Transverse colon (tissue), 4 donors: ENCODE data around the gene HNRNPA1L2. TPM values are rescaled to one million over a fixed set of nuclear protein-coding genes. Genes with fewer than 3 reads are reported as not detected.
"Not testable (repeated sequence)": the region's sequence is repeated elsewhere in the genome, so short reads cannot be mapped to it uniquely, and the experiment has no call there.

Experiments used
- DNase-seq: peaks from one replicate; pipeline ENCODE4 v3.0.0-alpha.2; 2019
- H3K27ac ChIP-seq, 4 donors: fragments of 200-600 bp; sonication (generic); 2 replicates each; pipeline ENCODE4 v1.5.1; 2016 to 2018; ENCODE audit warnings: inconsistent platforms in 4 of 4
- H3K27me3 ChIP-seq: fragments of 200-600 bp; sonication (generic); 2 replicates; pipeline ENCODE4 v1.5.1; 2017; ENCODE audit warnings: inconsistent platforms
- H3K36me3 ChIP-seq, 4 donors: fragments of 200-600 bp; sonication (generic); 2 replicates each; pipeline ENCODE4 v1.5.1; 2017 to 2019; ENCODE audit warnings: inconsistent platforms in 4 of 4
- H3K4me1 ChIP-seq, 4 donors: fragments of 200-600 bp; sonication (generic); 2 replicates each; pipeline ENCODE4 v1.5.1; 2017 to 2020; ENCODE audit warnings: inconsistent platforms in 4 of 4
- H3K4me3 ChIP-seq, 4 donors: fragments of 200-600 bp; sonication (generic); 1 replicate in 1 of 4; 2 replicates in 3 of 4; pipeline versions ENCODE4 v1.5.1 to v1.6.1; 2017 to 2019; ENCODE audit warnings: inconsistent platforms in 4 of 4
- H3K9me3 ChIP-seq, 2 donors: fragments of 200-600 bp; sonication (generic); 2 replicates each; pipeline ENCODE4 v1.5.1; 2017 to 2019; ENCODE audit warnings: inconsistent platforms in 2 of 2
- CTCF ChIP-seq, 5 experiments: fragments of 200-600 bp in 3 of 5; fragments of 450-650 bp in 2 of 5; sonication (generic) in 3 of 5; IDR thresholded peaks; 1 replicate in 2 of 5; 2 replicates in 3 of 5; pipeline ENCODE4 v1.5.1; 2016 to 2017; ENCODE audit warnings: antibody characterized with exemption in 5 of 5, inconsistent platforms in 3 of 5, mild to moderate bottlenecking in 2 of 5, moderate library complexity in 1 of 5
- EP300 ChIP-seq: sonication (generic); formaldehyde crosslinking; IDR thresholded peaks from one replicate; pipeline ENCODE4 v1.6.1; 2017; ENCODE audit warnings: antibody characterized with exemption, low read depth
- POLR2A ChIP-seq: fragments of 450-650 bp; IDR thresholded peaks from one replicate; pipeline ENCODE4 v1.6.1; 2016; ENCODE audit warnings: antibody characterized with exemption, mild to moderate bottlenecking, moderate library complexity
- POLR2AphosphoS5 ChIP-seq, 3 donors: sonication (generic); formaldehyde crosslinking; IDR thresholded peaks; one replicate each; pipeline ENCODE4 v1.6.1; 2016; ENCODE audit warnings: antibody characterized with exemption in 3 of 3
- WGBS, 2 donors: methylation state at CpG; one replicate each; pipeline ENCODE4 v1.1.5; 2018; ENCODE audit warnings: low coverage in 1 of 2; 5-methylcytosine and 5-hydroxymethylcytosine counted together
- in situ Hi-C, 4 donors: fragments of 200-750 bp; cut with MboI; loops; one replicate each; pipeline versions ENCODE4 v1.15.0 to v1.15.1; 2017; ENCODE audit warnings: low sequenced_read_pairs in 3 of 4, low pct_ligation_motif_present in 1 of 4, low pct_unique_long_range_greater_than_20kb in 1 of 4
- intact Hi-C: fragments of 100-400 bp; cut with DNase I; formaldehyde crosslinking; loops from one replicate; pipeline ENCODE4 v1.15.1; 2023; ENCODE audit warnings: low total_unique reads
- total RNA-seq, 4 donors: library from RNA; depleted of rRNA; stranded (reverse); fragments of >200 nt; gene quantifications; one replicate each; pipeline ENCODE4 v1.1.0, GENCODE V29; 2016

The HNRNPA1L2 gene
- total RNA-seq, 4 donors from 2014 or later, result 1.5 to 3.3 TPM; not detected in 2

DNA sequence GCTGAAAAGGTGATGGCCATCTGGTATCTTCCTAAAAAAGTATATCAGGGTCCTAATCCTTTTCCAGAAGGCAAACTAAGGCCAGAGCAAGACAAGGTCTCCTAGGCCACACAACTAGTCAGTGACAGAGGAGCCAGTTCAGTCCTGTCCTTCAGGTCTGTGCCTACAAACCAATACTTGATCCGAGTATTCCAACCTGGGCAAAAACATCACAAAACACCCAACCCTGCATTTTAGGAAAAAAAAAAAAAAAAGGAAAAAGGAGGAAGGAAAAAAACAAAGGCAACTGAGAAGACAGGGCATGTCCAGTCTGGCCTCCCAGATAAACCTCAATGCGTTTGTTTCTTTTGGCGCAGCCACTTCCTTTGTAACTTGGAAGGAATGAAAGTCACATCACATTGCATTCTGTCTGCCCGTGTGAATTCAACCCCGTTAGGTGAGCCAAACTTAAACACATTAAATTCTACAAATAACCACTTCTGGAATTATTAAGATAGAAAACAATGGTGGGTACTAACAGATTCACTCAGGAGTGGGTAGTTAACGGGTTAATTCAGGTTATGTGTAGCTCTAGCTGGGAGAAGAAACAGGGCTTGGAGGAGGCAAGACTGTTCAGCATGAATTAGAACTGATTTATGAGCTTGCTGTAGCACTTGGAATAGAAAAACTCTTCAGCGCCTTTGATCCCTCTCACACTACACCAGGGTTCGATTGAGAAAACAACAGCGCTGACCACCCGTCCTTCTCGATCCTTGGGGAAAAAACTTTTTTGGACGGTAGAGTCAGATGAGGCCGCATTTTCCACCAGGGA, 43.0 kb upstream of the HNRNPA1L2 start:
- intact Hi-C loops, result no loop called here

GRCh38 chr13:52599848-52600603, 42.2 kb upstream of the HNRNPA1L2 start:
- intact Hi-C loops, result no loop called here
- in situ Hi-C loops, result no loop called here
- no peak for TF ChIP-seq EP300
- Histone ChIP-seq H3K9me3 (no peaks in the 10 kb centered on the region), H3K36me3 (no peaks in the 10 kb centered on the region), H3K27ac (peak overlapping the region; percentile 62 to 84 (median 80)), H3K4me3 (peak overlapping the region; percentile 37 to 75 (median 56)), H3K4me1 (peaks cover 0 to 10% (median 10%) of the 10 kb centered on the region in 4 donors), H3K27me3 (no peaks in the 10 kb centered on the region)
- 0 to 2% methylated on average over 1 to 28 of the region's 73 CpGs for WGBS, 2 donors
- DNase-seq, result peak; percentile 24

More for the DNA sequence above, 43.0 kb upstream of the HNRNPA1L2 start:
- TF ChIP-seq POLR2AphosphoS5 (IDR thresholded peaks at IDR 0.05) (no peak), EP300 (no peak), POLR2A (no peak), CTCF (IDR thresholded peaks at IDR 0.05) (no peak)
- DNase-seq, result no peak
- Histone ChIP-seq H3K4me3 (peak overlapping the region; percentile 37 to 75 (median 56)), H3K36me3 (no peaks in the 10 kb centered on the region), H3K27me3 (no peaks in the 10 kb centered on the region), H3K4me1 (peaks cover 0 to 10% (median 10%) of the 10 kb centered on the region in 4 donors), H3K9me3 (no peaks in the 10 kb centered on the region), H3K27ac (peak overlapping the region; percentile 62 to 84 (median 80))
- in situ Hi-C loops, result no loop called here
- 4 to 18% methylated on average over 4 to 13 of the region's 13 CpGs for WGBS, 2 donors

GRCh38 chr13:52600666-52601065, 41.6 kb upstream of the HNRNPA1L2 start:
- no peak for DNase-seq
- H3K9me3 ChIP-seq, result no peaks in the 10 kb centered on the region
- H3K27me3 ChIP-seq, result no peaks in the 10 kb centered on the region
- H3K4me1 ChIP-seq, result peaks cover 0 to 10% (median 10%) of the 10 kb centered on the region in 4 donors
- H3K4me3 ChIP-seq, result peak overlapping the region; percentile 30 to 75 (median 46)
- intact Hi-C loops (no loop called here), in situ Hi-C loops (no loop called here)
- TF ChIP-seq EP300 (no peak), CTCF (IDR thresholded peaks at IDR 0.05) (no peak), POLR2AphosphoS5 (IDR thresholded peaks at IDR 0.05) (no peak), POLR2A (no peak)
- no peaks in the 10 kb centered on the region for H3K36me3 ChIP-seq
- H3K27ac ChIP-seq, result peak overlapping the region; percentile 62 to 84 (median 80)
- WGBS, 2 donors, result 39 to 50% methylated on average over 3 of the region's 3 CpGs

DNA sequence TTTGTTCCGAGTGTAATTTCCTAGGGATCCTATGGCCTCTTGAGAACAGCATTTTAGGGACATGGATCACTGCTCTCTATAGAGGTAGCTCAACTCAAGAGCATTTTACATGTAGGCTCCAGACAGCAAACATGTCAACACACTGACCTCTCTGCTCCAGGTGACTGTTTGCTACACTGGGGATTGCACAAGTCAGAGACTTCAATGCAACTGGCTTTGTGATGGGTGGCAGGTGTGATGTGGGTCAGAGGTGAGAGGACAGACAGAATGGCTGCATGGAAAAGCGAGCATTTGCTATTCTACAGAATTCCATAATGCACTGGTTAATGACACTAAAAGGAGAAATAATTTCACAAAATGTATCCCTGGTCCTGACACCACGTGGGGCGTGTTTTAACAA, 38.9 kb upstream of the HNRNPA1L2 start:
- WGBS, 2 donors, result 83 to 92% methylated on average over 1 to 4 of the region's 4 CpGs
- H3K4me3 ChIP-seq, H3K36me3 ChIP-seq, H3K27me3 ChIP-seq, in situ Hi-C loops, H3K27ac ChIP-seq, H3K9me3 ChIP-seq, intact Hi-C loops, DNase-seq: not testable (repeated sequence)
- peaks cover 0 to 10% (median 10%) of the 10 kb centered on the region in 4 donors for H3K4me1 ChIP-seq

DNA sequence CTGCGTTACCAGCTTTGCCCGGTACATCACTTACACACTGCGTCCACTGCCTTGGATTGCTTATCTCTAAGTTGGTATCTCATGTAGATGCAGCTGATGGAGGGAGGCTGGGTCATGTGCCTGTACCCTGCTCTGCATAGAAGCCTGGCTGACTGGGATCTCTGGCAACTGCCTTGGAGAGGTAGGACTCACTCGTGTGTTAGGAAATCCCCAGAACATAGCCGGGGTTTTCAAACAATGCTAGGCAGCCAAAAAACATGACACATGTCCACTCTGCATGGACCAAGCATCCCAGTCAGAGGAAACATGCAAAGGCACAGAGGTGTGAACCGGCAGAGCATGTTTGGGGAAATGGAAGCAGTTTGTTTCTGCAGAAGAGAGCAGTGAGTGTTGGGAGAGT, 36.1 kb upstream of the HNRNPA1L2 start:
- in situ Hi-C loops, intact Hi-C loops, H3K4me1 ChIP-seq: not testable (repeated sequence)

DNA sequence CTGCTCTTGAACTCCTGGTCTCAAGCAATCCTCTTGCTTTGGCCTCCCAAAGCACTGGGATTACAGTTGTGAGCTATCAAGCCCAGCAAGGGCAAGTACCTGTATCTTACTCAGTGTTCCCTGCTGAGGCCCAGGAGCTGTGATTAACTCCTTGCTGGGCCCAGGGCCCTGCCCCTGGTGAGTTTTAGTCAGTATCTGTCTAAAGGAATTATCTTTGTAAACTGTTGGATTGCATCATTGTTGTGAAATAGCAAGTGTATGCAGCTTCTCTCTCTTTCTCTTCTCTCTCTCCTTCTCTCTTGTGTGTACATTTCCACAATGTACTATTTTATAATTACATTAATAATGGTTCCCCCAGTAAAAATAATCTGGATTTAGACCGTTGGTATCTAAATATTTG, 35.4 kb upstream of the HNRNPA1L2 start:
- H3K36me3 ChIP-seq, H3K4me1 ChIP-seq, DNase-seq, H3K4me3 ChIP-seq, in situ Hi-C loops, H3K9me3 ChIP-seq, intact Hi-C loops, H3K27ac ChIP-seq, H3K27me3 ChIP-seq: not testable (repeated sequence)
- 31 to 56% methylated on average over 1 of the region's 1 CpG for WGBS, 2 donors

More for the DNA sequence above, 36.1 kb upstream of the HNRNPA1L2 start:
- not testable (repeated sequence) for DNase-seq, H3K9me3 ChIP-seq, H3K27ac ChIP-seq, H3K27me3 ChIP-seq, H3K36me3 ChIP-seq, H3K4me3 ChIP-seq
- WGBS, 2 donors, result 86% methylated on average over 6 of the region's 6 CpGs; no CpG with 5 or more reads in 1 of the 2 donors

- DNase-seq, in situ Hi-C loops, H3K9me3 ChIP-seq, H3K27ac ChIP-seq, H3K4me1 ChIP-seq, H3K36me3 ChIP-seq, H3K27me3 ChIP-seq, H3K4me3 ChIP-seq, intact Hi-C loops: not testable (repeated sequence)
- 50 to 70% methylated on average over 2 to 8 of the region's 8 CpGs for WGBS, 2 donors
Observed at GRCh38 chr13:52608184-52608583, 34.0 kb upstream of the HNRNPA1L2 start.
